ENCODE data around the gene GHRHR.

Gene GHRHR

GRCh38 chr7:31002256-31002655 is 38.5 kb downstream of the GHRHR start:
- no peak for DNase-seq (ENCODE audit: low read depth in 2 of 2, low spot score in 1 of 2)

- DNase-seq (ENCODE audit: low read depth in 2 of 2, low spot score in 1 of 2) = no peak
These were observed 39.3 kb downstream of the GHRHR start for GRCh38 chr7:31003097-31003496.

- no peak for DNase-seq (ENCODE audit: low read depth in 2 of 2, low spot score in 1 of 2)
These were observed 40.0 kb downstream of the GHRHR start for GRCh38 chr7:31003721-31004120.

- no peak for DNase-seq (ENCODE audit: low read depth in 2 of 2, low spot score in 1 of 2)
These were observed 40.6 kb downstream of the GHRHR start for GRCh38 chr7:31004393-31004792.

GRCh38 chr7:31006857-31007256 is 43.1 kb downstream of the GHRHR start:
- no peak for DNase-seq (ENCODE audit: low read depth in 2 of 2, low spot score in 1 of 2)

DNA sequence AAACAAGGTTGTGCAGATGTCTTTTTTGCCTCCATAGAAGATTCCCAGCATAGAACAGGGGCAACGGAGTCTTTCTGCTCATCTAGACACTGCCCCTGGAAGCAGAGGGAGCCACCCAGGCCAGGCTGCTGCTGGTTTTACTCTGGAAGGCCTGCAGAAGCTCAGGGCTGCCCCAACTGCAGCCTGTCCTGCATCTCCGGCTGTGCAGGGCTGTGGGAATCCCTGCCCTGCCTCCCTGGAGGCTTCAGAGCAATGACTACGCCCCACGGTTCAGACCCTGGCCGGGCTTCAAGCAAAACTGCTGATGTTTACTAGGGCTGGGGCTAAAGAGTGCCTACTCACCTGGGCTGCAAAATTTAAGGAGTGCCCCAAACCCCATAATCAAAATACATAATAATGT is 43.9 kb downstream of the GHRHR start:
- DNase-seq (ENCODE audit: low read depth in 2 of 2, low spot score in 1 of 2) = no peak

DNA sequence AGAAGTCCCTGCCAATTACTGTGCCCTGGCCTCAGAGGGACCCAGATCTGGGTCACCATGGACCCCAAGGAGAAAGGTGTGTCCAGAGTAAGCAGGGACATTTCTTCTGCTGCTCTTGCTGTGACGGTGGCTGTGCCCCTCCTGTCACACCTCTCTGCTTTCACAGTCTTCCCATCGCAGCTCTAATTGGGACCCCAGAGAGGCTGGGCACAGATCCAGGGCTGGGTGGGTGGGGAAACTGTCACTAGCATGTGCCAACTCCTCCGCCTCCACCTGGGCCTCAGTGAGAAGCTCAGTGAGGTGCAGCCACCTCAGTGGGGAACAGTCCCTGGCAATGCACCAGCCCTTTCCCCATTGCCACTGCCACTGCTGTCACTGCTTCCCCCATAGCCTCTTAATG is 51.1 kb downstream of the GHRHR start:
- no peak for DNase-seq (ENCODE audit: low read depth in 2 of 2, low spot score in 1 of 2)

DNA sequence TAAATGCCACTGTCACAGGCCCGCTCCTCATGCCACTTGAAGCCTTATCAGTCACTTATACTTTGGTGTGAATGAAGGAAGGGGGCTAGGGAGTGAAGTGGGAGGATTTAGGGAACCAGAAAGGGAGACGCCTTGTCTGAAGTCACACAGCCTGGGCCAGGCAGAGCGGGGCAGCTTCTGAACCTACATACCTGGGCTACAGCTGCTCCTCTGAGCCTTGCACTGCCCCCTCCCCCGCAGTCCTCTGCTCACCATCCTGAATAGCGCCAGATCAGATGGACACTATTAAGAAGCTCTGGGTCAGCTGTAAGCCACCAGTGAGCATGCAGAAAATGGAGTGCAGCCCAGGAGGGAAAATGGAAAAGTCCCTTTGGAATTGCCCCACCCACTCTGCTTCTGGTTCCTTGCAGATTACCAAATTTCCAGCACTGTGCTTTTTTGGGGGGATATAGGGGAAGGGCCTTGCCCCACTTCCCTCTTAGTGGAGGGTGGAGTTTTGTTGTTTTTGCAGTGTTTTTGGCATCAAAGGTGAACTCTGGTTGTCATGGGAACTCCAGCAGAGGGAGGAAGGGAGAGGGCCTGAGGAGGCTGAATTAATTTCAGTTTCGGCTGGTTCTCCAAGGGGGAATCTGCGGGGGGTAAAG is 53.4 kb downstream of the GHRHR start:
- DNase-seq (ENCODE audit: low read depth in 2 of 2, low spot score in 1 of 2) = no peak

DNA sequence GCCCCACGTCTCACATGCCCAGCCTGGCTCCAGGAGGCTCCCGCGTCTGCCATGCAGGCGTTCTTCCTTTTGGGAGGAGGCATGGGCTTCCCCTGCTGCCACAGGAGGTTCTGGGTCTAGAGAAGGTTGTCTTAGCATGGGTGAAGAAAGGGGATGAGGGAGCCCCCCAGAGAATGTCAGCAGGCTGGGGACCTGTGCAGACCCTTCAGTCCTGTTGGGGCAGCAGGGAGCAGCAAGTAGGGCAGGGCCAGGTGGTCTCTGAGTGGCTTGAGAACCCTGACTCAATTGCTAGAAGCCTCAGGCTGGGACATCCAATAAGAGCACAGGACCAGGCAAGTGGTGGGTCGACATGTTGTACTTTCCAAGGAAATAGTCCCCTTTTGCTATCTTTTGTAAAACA is 54.0 kb downstream of the GHRHR start:
- DNase-seq (ENCODE audit: low read depth in 2 of 2, low spot score in 1 of 2) = no peak

- no peak for DNase-seq (ENCODE audit: low read depth in 2 of 2, low spot score in 1 of 2)
These were observed 55.8 kb downstream of the GHRHR start for GRCh38 chr7:31019509-31019908.

DNA sequence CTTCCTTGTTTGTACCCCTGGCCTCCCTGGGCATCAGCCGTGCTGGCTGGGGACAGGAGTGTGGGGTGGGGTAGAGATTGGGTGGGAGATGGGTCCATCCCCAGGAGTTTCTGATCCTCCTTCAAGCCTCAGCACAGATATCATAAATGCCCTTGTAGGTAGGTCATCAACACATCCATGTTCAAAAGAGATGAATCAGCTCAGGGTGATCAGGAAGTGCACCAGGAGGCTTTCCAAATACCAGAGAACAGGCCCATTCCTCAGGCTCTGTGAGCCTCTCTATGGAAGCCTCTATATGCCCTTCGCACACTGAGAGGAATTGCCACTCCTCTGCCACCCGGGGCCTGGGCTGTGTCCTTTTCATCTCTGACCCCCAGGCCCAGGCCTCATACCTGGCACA is 56.4 kb downstream of the GHRHR start:
- no peak for DNase-seq (ENCODE audit: low read depth in 2 of 2, low spot score in 1 of 2)

DNA sequence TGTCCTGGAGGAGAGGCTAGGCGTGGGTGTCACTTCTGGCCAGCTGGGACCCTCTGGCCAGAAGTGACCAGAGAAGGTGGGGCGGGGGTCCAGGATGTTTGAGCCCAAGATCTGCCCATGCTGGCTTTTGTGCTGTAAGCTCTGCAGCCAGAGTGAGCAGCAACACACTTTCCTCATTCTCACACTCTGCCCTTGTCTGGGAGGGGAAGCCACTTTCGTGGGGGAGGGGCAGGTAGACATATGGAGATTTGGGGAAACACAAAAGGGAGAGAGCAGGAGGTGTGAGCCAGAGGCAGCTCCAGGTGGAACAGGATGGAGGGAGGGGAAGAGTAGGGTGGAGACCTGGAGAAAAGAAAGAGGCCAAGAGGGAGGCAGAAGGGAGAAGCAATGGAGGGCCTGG is 56.9 kb downstream of the GHRHR start:
- DNase-seq (ENCODE audit: low read depth in 2 of 2, low spot score in 1 of 2) = no peak

- DNase-seq (ENCODE audit: low read depth in 2 of 2, low spot score in 1 of 2) = no peak
These were observed 58.4 kb downstream of the GHRHR start for GRCh38 chr7:31022117-31022516.

DNA sequence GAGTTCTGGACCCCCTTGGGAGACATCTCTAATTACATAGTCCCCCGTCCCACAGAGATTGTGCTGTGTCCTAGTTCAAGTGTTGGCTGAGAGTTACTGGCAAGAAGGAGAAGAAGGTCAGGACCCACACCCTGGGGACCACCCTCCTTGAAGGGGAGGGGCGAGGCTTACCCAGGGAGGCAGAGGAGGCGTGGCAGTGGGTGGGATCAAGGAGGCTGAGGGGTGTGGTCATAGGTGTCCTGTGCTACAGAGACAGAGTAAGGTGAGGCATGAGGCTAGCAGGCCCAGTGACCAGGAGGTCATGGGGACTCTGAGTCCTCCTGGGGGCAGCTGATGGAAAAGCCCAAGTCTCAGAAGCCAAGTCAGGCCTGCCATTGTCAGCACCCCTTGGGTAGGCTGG is 59.0 kb downstream of the GHRHR start:
- no peak for DNase-seq (ENCODE audit: low read depth in 2 of 2, low spot score in 1 of 2)

DNA sequence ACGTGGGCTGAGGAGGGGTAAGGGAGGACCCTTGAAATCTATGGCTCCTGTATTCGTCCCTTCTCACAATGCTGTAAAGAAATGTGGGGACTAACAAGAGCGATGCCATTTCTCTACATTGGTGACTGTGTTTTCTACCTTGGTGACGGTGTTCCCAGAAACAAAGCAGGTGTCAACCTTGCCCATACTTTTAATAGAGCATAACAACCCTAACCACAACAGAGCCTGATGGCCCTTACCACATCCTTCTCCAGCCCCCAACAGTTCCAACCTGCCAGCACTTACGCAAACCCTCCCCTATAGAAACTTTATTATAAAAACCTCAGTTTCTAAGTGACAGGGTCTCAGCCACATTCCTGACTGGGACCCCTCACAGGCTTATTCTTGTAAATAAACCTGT is 60.1 kb downstream of the GHRHR start:
- no peak for DNase-seq (ENCODE audit: low read depth in 2 of 2, low spot score in 1 of 2)

DNA sequence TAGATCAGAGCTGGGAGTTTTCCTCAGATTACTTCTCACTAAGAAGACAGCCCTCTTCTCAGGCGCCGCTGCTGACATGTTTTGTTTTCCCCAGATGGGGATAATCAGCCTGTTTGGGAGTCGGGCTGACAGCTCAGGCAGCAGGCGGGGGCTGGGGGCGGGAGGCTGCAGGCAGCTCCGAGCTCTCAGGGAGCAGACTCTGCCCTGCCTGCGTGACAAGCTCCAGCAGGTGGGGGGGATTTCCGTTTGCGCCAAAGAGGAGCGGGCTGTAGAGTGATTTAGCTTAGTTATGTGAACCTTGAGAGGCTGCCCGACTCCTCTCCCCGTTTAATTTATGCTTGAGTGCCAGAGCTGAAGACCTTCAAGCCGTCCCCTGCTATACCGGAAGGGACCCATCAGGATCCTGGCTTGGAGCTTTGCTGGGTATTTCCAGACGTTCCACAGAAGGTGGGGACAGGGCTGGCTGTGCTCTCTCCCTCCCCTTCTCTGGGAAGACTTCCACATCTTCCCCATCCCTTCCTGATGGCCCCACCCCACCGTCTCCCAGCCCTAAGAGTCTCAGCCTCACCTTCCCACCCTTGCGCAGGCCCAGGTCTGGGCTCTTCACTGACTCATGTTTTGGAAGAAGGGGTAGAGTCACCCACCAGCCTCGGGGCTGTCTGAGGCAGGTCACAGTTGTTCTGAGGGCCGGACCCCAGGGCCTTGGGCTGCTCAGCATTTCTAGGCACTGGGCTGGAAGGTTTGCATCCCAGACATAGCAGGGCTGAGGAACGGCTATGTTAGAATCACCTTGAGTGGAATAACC is 63.6 kb downstream of the GHRHR start:
- no peak for DNase-seq (ENCODE audit: low read depth in 2 of 2, low spot score in 1 of 2)

DNA sequence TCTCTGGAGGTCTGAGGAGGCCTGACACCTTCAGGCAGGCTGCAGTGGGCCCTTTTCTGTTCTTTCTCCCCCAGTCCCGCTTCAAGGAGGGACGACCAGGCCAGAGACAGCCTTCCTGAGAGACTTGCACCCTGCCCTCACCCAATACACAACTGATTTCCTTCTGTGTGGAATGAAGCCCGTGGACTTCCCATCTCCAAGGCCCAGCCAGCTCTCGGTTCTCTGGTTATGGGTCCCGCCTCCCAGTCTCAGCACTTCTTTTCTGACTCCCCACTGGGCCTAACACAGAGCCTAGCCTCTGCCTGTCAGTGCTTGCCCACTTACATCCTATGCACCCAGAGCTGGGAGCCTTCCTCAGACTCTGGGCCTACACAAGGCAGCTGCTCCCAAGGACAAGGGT is 64.3 kb downstream of the GHRHR start:
- DNase-seq (ENCODE audit: low read depth in 2 of 2, low spot score in 1 of 2) = no peak

DNA sequence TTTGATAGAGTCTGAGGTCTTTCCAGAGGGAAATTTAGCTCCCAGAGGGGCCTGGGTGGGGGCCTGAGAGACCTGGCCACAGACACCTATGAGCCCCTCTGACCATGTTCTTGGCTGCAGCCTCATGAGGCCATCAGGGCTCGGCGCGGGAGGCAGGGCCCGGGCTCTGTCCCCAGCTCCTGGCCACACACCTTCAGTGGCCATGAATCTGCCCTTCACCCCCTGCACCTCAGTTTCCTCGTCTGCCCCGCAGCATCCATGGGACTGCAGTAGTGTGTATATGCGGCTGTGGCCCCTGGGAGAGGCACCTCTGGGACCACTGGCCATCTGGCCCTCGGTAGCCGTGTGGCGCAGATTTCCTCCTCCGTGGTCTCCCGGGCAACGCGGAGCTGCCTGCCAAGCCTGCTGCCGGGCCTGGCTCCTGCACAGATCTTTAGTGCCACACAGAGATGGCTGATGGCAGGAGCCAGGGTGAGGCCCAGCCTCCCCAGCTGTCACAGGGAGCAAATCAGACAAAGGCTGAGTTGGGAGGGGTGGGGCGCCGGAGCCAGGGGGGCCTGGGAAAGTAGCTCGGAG is 64.8 kb downstream of the GHRHR start:
- no peak for DNase-seq (ENCODE audit: low read depth in 2 of 2, low spot score in 1 of 2)
